Neuron (in vitro differentiated cells): Measurements from ENCODE around the gene PRCP.

Source experiments
- H2AFZ ChIP-seq: one replicate; pipeline ENCODE4 v1.6.1; 2013; ENCODE audit warnings: low read depth, mild to moderate bottlenecking, inconsistent platforms, low read length, moderate library complexity
- H3K27me3 ChIP-seq: one replicate; pipeline ENCODE4 v1.6.1; 2013; ENCODE audit warnings: low read length; ENCODE audit not compliant: insufficient read depth
- H3K36me3 ChIP-seq: one replicate; pipeline ENCODE4 v1.6.1; 2013; ENCODE audit warnings: low read length; ENCODE audit not compliant: insufficient read depth
- H3K4me1 ChIP-seq: one replicate; pipeline ENCODE4 v1.6.1; 2013; ENCODE audit warnings: low read length; ENCODE audit not compliant: insufficient read depth
- H3K4me3 ChIP-seq: 2 replicates; pipeline ENCODE4 v1.5.1; 2013; ENCODE audit warnings: mild to moderate bottlenecking, low read length, moderate library complexity
- H3K9me3 ChIP-seq: one replicate; pipeline ENCODE4 v1.6.1; 2013; ENCODE audit warnings: low read length

Gene PRCP

GRCh38 chr11:82828472-82828871 lies 71.8 kb downstream of the PRCP start:
- H3K27me3 ChIP-seq: no peaks in the 10 kb centered on the region
- no peak overlapping the region for H3K4me3 ChIP-seq
- H3K36me3 ChIP-seq: no peaks in the 10 kb centered on the region
- H3K4me1 ChIP-seq: peaks cover 7% of the 10 kb centered on the region
- H3K9me3 ChIP-seq: no peaks in the 10 kb centered on the region
- H2AFZ ChIP-seq: no peak overlapping the region

GRCh38 chr11:82826526-82826925 lies 73.7 kb downstream of the PRCP start:
- H3K4me1 ChIP-seq: peaks cover 7% of the 10 kb centered on the region
- H3K9me3 ChIP-seq: no peaks in the 10 kb centered on the region
- no peaks in the 10 kb centered on the region for H3K27me3 ChIP-seq
- no peak overlapping the region for H3K4me3 ChIP-seq
- no peak overlapping the region for H2AFZ ChIP-seq
- no peaks in the 10 kb centered on the region for H3K36me3 ChIP-seq

GRCh38 chr11:82823647-82824619 lies 76.3 kb downstream of the PRCP start:
- Histone ChIP-seq H3K9me3 (no peaks in the 10 kb centered on the region), H3K4me1 (no peaks in the 10 kb centered on the region), H3K4me3 (no peak overlapping the region), H2AFZ (no peak overlapping the region), H3K27me3 (no peaks in the 10 kb centered on the region), H3K36me3 (no peaks in the 10 kb centered on the region)

DNA sequence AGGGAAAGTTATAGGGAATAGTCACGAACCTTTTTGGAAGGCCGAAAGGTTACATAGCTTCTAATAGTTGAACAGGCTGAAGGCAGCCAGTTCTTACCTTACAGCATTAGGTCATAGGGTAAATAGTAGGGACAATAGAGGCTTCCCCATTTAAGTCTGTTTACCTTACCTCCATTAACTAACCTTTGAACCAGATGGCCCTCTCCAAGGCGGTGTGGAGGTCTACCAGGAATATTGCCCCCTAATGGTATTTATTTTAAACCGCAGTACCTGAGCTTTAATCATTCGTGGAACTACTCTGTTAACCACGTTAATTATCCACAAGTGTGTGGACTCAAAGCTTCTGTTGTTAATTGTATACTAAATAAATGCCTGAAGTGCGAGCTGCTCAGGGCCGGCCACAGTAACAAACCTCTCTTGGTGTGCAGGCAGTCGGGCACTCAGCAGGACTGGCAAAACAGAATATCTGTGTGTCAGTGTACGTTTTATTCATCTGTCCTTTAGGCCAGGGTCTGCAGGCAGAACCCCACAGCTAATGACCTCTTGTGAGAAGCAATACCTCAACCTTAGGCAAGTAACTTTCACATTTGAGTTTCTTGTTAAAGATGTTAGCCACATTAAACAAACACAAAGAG lies 81.7 kb downstream of the PRCP start:
- no peaks in the 10 kb centered on the region for H3K9me3 ChIP-seq
- H2AFZ ChIP-seq: no peak overlapping the region
- H3K36me3 ChIP-seq: no peaks in the 10 kb centered on the region
- no peaks in the 10 kb centered on the region for H3K27me3 ChIP-seq
- no peak overlapping the region for H3K4me3 ChIP-seq
- H3K4me1 ChIP-seq: peaks cover 6% of the 10 kb centered on the region

- Histone ChIP-seq H3K4me1 (peaks cover 6% of the 10 kb centered on the region), H3K4me3 (no peak overlapping the region), H3K36me3 (no peaks in the 10 kb centered on the region), H3K27me3 (no peaks in the 10 kb centered on the region), H2AFZ (no peak overlapping the region), H3K9me3 (no peaks in the 10 kb centered on the region)
Observed at GRCh38 chr11:82815406-82815805, 84.8 kb downstream of the PRCP start.

DNA sequence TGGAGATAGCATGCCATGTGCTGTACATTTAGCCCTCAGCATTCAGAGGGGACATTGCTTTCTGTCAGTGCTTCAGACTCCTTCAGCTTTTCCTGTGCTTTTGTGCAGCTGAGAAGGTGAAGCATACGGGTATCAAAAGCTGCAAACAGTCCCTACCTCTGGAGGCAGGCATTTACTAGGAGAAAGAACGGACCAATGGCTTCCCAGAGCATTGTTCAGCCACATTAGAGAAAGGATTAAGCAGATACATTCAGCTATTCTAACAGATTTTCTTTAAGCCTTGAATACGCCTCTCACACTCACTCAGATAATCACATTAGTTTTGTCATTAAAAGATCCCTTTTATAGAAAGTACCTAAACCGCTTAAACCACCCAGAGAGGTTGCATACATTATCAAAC lies 85.9 kb downstream of the PRCP start:
- Histone ChIP-seq H2AFZ (peak overlapping the region; percentile 6), H3K27me3 (no peaks in the 10 kb centered on the region), H3K4me1 (peaks cover 6% of the 10 kb centered on the region), H3K36me3 (no peaks in the 10 kb centered on the region), H3K9me3 (no peaks in the 10 kb centered on the region), H3K4me3 (no peak overlapping the region)

GRCh38 chr11:82811369-82811768 lies 88.9 kb downstream of the PRCP start:
- H3K27me3 ChIP-seq: no peaks in the 10 kb centered on the region
- no peak overlapping the region for H3K4me3 ChIP-seq
- H2AFZ ChIP-seq: no peak overlapping the region
- no peaks in the 10 kb centered on the region for H3K36me3 ChIP-seq
- H3K9me3 ChIP-seq: no peaks in the 10 kb centered on the region
- peaks cover 6% of the 10 kb centered on the region for H3K4me1 ChIP-seq

DNA sequence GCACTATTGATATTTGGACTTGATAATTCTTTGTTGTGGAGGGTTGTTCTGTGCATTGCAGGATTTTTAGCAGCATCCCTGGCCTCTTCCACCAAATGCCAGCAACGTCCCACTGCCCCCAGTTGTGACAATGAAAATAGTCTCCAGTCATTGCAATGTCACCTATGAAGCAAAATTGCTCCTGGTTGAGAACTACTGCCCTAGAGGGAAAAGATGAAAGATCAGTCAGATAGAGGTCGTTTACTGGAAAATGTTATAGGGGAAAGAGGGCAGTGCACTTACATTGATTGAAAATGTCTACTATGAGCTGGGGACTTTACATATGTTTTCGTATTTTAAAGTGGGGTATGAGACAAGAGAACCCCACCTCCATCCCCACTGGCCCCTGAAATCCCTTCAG lies 89.5 kb downstream of the PRCP start:
- Histone ChIP-seq H3K36me3 (no peaks in the 10 kb centered on the region), H3K27me3 (no peaks in the 10 kb centered on the region), H2AFZ (no peak overlapping the region), H3K4me3 (no peak overlapping the region), H3K4me1 (peaks cover 6% of the 10 kb centered on the region), H3K9me3 (no peaks in the 10 kb centered on the region)

DNA sequence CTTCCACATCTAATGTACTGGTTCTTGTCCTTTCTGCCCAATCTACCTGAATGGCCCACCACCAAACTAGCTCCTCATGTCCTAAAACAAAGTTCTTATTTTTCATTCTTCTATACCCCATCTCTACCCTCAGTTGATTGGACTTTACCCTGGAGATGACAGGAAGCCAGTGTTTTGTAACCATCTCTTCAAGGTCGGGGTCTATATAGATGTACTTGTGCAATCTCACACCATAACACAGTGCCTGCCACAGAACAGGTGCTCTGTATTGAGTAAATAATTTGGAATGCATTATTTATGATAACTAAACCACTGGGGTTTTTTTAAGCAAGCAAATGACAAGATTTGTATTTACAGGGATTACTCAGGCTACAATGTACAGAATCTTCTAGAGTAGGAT lies 89.9 kb downstream of the PRCP start:
- Histone ChIP-seq H3K27me3 (no peaks in the 10 kb centered on the region), H3K4me1 (peaks cover 6% of the 10 kb centered on the region), H3K4me3 (no peak overlapping the region), H3K9me3 (no peaks in the 10 kb centered on the region), H3K36me3 (no peaks in the 10 kb centered on the region), H2AFZ (no peak overlapping the region)

GRCh38 chr11:82807646-82808045 lies 92.6 kb downstream of the PRCP start:
- H3K4me3 ChIP-seq: no peak overlapping the region
- H3K9me3 ChIP-seq: no peaks in the 10 kb centered on the region
- H3K36me3 ChIP-seq: no peaks in the 10 kb centered on the region
- peaks cover 4% of the 10 kb centered on the region for H3K4me1 ChIP-seq
- no peak overlapping the region for H2AFZ ChIP-seq
- no peaks in the 10 kb centered on the region for H3K27me3 ChIP-seq

DNA sequence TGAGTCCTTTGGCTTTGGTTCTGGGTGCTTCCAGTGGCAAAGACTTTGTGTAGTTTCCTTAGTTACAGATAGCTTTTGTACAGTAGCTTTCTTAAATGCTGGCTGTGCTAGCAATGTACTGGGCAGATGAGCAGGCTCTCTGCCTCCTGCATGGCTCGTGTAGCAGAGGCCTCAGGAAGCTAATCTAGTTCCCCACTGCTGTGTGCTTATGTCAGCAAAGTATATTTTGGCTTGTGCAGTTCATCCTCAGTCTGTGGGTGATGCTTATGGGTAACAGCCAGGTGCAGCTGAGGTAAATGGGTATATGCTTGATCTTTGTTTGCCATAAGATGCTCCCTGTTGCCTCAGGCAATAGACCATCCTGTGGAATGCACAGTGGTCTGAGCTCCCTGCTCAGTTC lies 97.5 kb downstream of the PRCP start:
- H3K9me3 ChIP-seq: no peaks in the 10 kb centered on the region
- no peaks in the 10 kb centered on the region for H3K27me3 ChIP-seq
- no peak overlapping the region for H2AFZ ChIP-seq
- no peak overlapping the region for H3K4me3 ChIP-seq
- H3K36me3 ChIP-seq: no peaks in the 10 kb centered on the region
- peaks cover 10% of the 10 kb centered on the region for H3K4me1 ChIP-seq

DNA sequence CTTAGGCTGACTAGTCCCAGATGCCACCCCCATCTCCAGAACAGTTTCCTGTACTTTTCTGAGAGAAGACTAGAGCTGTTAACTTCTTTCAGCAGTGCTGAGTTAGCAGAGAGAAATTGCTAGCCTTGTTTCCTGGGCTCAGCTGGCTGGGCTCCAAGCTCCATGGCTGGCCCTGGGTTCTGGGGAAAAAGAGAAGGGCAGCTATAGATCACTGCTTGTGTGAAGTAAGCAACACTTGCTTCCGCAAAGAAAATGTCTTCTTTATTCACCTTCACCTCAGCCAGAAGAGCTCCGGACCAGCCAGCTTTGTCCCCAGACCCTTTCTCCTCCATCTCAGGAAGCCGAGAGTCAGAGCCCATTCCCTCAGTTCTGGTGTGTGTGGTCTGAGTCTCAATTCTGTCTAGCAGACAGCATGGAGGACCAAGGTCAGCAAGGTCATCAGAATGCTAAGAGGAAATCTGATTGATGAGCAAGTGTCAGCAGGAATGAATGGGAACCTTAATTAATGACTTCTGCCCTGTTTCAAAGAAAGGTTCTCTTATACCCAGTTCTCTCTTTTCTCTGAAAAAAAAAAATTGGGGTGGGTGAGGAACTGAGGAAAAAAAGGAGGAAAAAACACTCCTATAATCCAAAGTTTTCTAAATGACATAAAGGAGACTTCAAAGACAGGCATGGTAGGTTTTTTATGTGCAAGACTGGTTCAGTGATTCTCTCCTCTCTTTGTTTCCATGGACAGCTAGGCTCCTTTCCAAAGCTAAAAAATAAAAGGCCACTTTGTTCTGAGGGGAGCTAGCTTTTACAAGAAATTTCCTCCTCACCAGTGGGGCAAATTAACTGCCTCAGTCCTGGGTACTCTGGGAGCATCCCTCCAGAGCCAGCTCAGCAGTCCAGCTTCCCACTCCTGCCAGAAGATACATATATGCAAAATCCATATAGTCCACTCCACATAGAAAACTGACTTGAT lies 103.0 kb downstream of the PRCP start:
- Histone ChIP-seq H3K9me3 (no peaks in the 10 kb centered on the region), H3K4me3 (no peak overlapping the region), H3K4me1 (peaks cover 15% of the 10 kb centered on the region), H3K36me3 (no peaks in the 10 kb centered on the region), H3K27me3 (no peaks in the 10 kb centered on the region), H2AFZ (no peak overlapping the region)

- Histone ChIP-seq H3K4me1 (peaks cover 12% of the 10 kb centered on the region), H3K36me3 (no peaks in the 10 kb centered on the region), H3K9me3 (no peaks in the 10 kb centered on the region), H2AFZ (no peak overlapping the region), H3K4me3 (no peak overlapping the region), H3K27me3 (no peaks in the 10 kb centered on the region)
Observed at GRCh38 chr11:82794490-82794889, 105.7 kb downstream of the PRCP start.
